ENCODE data around the gene PHKB.

GRCh38 chr16:47716571-47716970, 255.4 kb downstream of the PHKB start:
- TF ChIP-seq CTCF (conservative IDR thresholded peaks at IDR 0.05), result no peak
- TF ChIP-seq EZH2 (IDR thresholded peaks at IDR 0.05; ENCODE audit: low read depth), result no peak

Data from PC-9 (cell line).